Measurements from ENCODE around the gene CRK. TPM values are rescaled to one million over a fixed set of nuclear protein-coding genes. Genes with fewer than 3 reads are reported as not detected.
"Not testable (repeated sequence)": the region's sequence is repeated elsewhere in the genome, so short reads cannot be mapped to it uniquely, and the experiment has no call there.

The CRK gene
- total and polyA plus RNA-seq, 7 donors = 26.4 to 60.4 (median 34.7) TPM

DNA sequence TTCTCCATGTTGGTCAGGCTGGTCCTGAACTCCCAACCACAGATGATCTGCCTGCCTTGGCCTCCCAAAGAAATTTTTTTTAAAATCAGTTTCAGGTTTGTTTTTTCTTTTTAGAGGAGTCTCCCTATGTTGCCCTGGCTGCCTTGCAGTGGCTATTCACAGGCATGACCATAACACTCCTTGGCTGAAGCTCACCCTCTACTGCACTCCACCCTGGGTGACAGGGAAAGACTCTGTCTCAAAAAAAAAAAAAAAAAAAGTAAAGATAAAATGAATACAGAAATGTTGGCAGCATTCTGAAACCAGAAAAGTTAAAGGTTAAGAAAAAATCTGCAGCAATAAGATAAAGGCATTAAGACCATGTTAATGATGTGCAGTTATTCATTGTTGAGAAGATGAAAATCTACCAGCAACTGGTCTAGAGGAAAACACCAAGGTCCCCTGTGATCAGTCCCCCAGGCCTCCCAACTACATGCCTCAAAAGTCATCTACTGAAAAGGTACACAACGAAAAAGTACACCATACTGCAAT is 71.1 kb downstream of the CRK start:
- H3K9me3 ChIP-seq = no peaks in the 10 kb centered on the region
- no peaks in the 10 kb centered on the region for H3K27me3 ChIP-seq (ENCODE audit: insufficient read depth in 3 of 3, low read length in 2 of 3)
- peak overlapping the region; percentile 51 for H3K27ac ChIP-seq
- TF ChIP-seq, protein P1, sequence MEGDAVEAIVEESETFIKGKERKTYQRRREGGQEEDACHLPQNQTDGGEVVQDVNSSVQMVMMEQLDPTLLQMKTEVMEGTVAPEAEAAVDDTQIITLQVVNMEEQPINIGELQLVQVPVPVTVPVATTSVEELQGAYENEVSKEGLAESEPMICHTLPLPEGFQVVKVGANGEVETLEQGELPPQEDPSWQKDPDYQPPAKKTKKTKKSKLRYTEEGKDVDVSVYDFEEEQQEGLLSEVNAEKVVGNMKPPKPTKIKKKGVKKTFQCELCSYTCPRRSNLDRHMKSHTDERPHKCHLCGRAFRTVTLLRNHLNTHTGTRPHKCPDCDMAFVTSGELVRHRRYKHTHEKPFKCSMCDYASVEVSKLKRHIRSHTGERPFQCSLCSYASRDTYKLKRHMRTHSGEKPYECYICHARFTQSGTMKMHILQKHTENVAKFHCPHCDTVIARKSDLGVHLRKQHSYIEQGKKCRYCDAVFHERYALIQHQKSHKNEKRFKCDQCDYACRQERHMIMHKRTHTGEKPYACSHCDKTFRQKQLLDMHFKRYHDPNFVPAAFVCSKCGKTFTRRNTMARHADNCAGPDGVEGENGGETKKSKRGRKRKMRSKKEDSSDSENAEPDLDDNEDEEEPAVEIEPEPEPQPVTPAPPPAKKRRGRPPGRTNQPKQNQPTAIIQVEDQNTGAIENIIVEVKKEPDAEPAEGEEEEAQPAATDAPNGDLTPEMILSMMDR (IDR thresholded peaks at IDR 0.05) = no peak
- no peaks in the 10 kb centered on the region for H3K36me3 ChIP-seq (ENCODE audit: insufficient read depth in 1 of 2, low read depth in 1 of 2)
- peak overlapping the region; percentile 15 for H3K4me3 ChIP-seq
- peak in 2 of 4 donors; percentile 45 to 48 for ATAC-seq
- intact Hi-C loops (cut with DNase I) = no loop called here
- H3K4me1 ChIP-seq = peaks cover 75% of the 10 kb centered on the region
- 0 to 15% (median 6%) methylated on average over 1 of the region's 1 CpG for WGBS, 3 donors
- no peak for DNase-seq

DNA sequence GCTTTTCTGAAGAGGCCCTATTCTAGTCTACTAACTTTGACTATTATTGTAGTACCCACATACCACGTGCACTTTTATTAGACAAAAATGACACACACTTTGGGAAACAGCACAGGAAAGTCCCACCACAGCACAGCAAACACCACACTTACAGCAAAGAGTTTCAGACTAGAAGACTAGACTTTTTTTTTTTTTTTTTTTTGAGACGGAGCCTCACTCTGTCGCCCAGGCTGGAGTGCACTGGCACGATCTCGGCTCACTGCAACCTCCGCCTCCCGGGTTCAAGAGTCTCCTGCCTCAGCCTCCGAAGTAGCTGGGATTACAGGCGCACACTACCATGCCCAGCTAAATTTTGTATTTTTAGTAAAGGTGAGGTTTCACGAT is 76.1 kb downstream of the CRK start:
- H3K27ac ChIP-seq = peak overlapping the region; percentile 64
- no peaks in the 10 kb centered on the region for H3K27me3 ChIP-seq (ENCODE audit: insufficient read depth in 3 of 3, low read length in 2 of 3)
- H3K4me1 ChIP-seq = peaks cover 86% of the 10 kb centered on the region
- TF ChIP-seq, protein P1 (IDR thresholded peaks at IDR 0.05) = no peak
- H3K4me3 ChIP-seq = no peak overlapping the region
- WGBS, 3 donors = 49 to 63% (median 54%) methylated on average over 10 of the region's 10 CpGs
- no peaks in the 10 kb centered on the region for H3K9me3 ChIP-seq
- intact Hi-C loops (cut with DNase I) = no loop called here
- DNase-seq (no peak), ATAC-seq (no peak)
- no peaks in the 10 kb centered on the region for H3K36me3 ChIP-seq (ENCODE audit: insufficient read depth in 1 of 2, low read depth in 1 of 2)

DNA sequence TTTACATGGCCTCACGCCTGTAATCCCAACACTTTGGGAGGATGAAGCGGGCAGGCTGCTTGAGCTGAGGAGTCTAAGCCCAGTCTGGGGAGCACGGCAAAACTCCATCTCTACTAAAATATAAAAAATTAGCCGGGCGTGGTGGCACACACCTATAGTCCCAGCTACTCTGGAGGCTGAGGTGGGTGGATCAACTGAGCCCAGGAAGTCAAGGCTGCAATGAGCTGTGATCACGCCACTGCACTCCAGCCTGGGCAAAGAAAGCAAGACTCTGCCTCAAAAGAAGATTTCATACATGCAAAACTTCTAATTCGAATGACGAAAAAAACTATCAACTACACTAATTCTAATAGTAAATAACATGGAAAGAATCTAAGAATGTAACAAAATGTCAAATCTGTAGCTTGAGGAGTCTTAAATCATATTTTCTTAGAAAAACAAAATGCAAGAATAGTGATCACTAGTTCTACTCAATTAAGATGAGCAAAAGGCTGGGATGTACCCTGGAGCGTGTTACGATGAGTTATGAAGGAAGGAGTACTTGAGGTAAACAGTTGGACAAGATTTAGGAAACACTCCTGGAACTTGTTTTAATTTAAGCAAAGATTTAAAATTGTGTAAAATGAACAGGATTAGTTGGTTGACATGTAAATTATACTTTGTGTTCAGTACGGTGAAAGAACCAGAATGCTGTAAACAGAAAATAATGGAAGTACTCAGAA is 76.7 kb downstream of the CRK start:
- TF ChIP-seq, protein P1 (IDR thresholded peaks at IDR 0.05) = no peak
- H3K4me1 ChIP-seq = peaks cover 87% of the 10 kb centered on the region
- peak overlapping the region; percentile 64 for H3K27ac ChIP-seq
- WGBS, 3 donors = 71 to 83% (median 74%) methylated on average over 11 of the region's 11 CpGs
- no peaks in the 10 kb centered on the region for H3K27me3 ChIP-seq (ENCODE audit: insufficient read depth in 3 of 3, low read length in 2 of 3)
- H3K36me3 ChIP-seq (ENCODE audit: insufficient read depth in 1 of 2, low read depth in 1 of 2) = no peaks in the 10 kb centered on the region
- DNase-seq (no peak), ATAC-seq (no peak)
- H3K9me3 ChIP-seq = no peaks in the 10 kb centered on the region
- intact Hi-C loops (cut with DNase I) = no loop called here
- H3K4me3 ChIP-seq = no peak overlapping the region

DNA sequence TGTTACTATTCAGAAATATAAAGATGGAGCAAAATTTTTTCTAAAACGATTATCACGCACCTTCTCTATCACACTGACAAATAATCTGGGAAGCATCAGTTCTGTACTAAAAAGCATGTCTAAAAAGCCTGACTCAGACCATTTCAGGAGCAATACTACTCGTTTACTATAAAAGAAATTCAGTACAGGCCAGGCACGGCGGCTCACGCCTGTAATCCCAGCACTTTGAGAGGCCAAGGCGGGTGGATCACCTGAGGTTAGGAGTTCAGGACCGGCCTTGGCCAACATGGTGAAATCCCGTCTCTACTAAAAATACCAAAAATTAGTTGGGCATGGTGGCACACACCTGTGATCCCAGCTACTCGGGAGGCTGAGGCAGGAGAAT is 77.6 kb downstream of the CRK start:
- H3K36me3 ChIP-seq (ENCODE audit: insufficient read depth in 1 of 2, low read depth in 1 of 2); H3K9me3 ChIP-seq; intact Hi-C loops (cut with DNase I); H3K4me3 ChIP-seq; DNase-seq; ATAC-seq; H3K27me3 ChIP-seq (ENCODE audit: insufficient read depth in 3 of 3, low read length in 2 of 3): not testable (repeated sequence)
- Histone ChIP-seq H3K27ac (peak overlapping the region; percentile 64), H3K4me1 (peaks cover 89% of the 10 kb centered on the region)
- WGBS, 3 donors = 62 to 77% (median 64%) methylated on average over 10 of the region's 10 CpGs

DNA sequence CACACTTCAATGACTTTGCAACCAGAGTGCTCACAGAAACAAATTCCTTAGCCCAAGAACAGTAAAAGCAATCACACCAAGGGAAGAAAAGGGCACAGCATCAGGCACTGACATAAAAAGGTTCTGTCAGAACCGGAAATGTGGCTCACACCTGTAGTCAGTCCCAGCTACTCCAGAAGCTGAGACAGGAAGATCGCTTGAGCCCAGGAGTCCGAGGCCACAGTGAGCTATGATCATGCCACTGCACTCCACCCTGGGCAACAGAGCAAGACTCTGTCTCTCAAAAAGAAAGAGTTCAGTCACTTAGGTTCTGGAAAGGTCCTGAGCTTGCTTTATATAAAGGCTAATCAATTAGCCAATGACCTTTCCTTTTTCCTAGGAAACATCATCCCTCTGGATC is 78.7 kb downstream of the CRK start:
- Histone ChIP-seq H3K4me1 (peaks cover 90% of the 10 kb centered on the region), H3K36me3 (ENCODE audit: insufficient read depth in 1 of 2, low read depth in 1 of 2) (peaks cover 0 to 10% of the 10 kb centered on the region in 2 donors), H3K27ac (peak overlapping the region; percentile 1), H3K4me3 (no peak overlapping the region), H3K27me3 (ENCODE audit: insufficient read depth in 3 of 3, low read length in 2 of 3) (no peaks in the 10 kb centered on the region), H3K9me3 (no peaks in the 10 kb centered on the region)
- DNase-seq (no peak), ATAC-seq (no peak)
- 57 to 73% (median 64%) methylated on average over 3 of the region's 3 CpGs for WGBS, 3 donors
- TF ChIP-seq, protein P1 (IDR thresholded peaks at IDR 0.05) = no peak
- intact Hi-C loops (cut with DNase I) = no loop called here
